ENCODE results near the gene ADAMTS4.

ADAMTS4 gene

GRCh38 chr1:161195171-161195570 is 3.7 kb downstream of the ADAMTS4 start:
- peak overlapping the region in 3 of 11 experiments; percentile 3 to 32 (median 14); a peak in 3 of 22 replicates for H3K9ac ChIP-seq
- H3K27ac ChIP-seq: peak overlapping the region in 5 of 11 experiments; percentile 6 to 30 (median 26); a peak in 4 of 22 replicates
- no peak for TF ChIP-seq Cebpa-rat (IDR thresholded peaks at IDR 0.05)
- peaks cover 59 to 100% (median 85%) of the 10 kb centered on the region in 10 experiments for H3K4me1 ChIP-seq
- no peaks in the 10 kb centered on the region for H3K36me3 ChIP-seq
- no peaks in the 10 kb centered on the region for H3K27me3 ChIP-seq
- H4K20me1 ChIP-seq: no peaks in the 10 kb centered on the region
- H3K4me2 ChIP-seq: peak overlapping the region; percentile 10 to 94 (median 45); a peak in 21 of 22 replicates
- H3K9me3 ChIP-seq (replicated peaks in 1 of 11): no peaks in the 10 kb centered on the region
- no peak overlapping the region for H3K4me3 ChIP-seq

GRCh38 chr1:161193561-161194235 is 5.2 kb downstream of the ADAMTS4 start:
- Histone ChIP-seq H3K4me2 (peak overlapping the region; percentile 48 to 94 (median 72)), H3K36me3 (no peaks in the 10 kb centered on the region), H3K27ac (peak overlapping the region in 8 of 11 experiments; percentile 11 to 46 (median 22); a peak in 12 of 22 replicates), H3K9me3 (replicated peaks in 1 of 11) (no peaks in the 10 kb centered on the region), H4K20me1 (no peaks in the 10 kb centered on the region), H3K9ac (peak overlapping the region in 9 of 11 experiments; percentile 2 to 50 (median 30); a peak in 8 of 22 replicates), H3K4me3 (no peak overlapping the region), H3K4me1 (peaks cover 53 to 96% (median 72%) of the 10 kb centered on the region in 10 experiments), H3K27me3 (no peaks in the 10 kb centered on the region)
- TF ChIP-seq Cebpa-rat (IDR thresholded peaks at IDR 0.05): no peak

- TF ChIP-seq Cebpa-rat (IDR thresholded peaks at IDR 0.05): no peak
- Histone ChIP-seq H3K4me1 (peaks cover 56 to 96% (median 69%) of the 10 kb centered on the region in 10 experiments), H3K36me3 (no peaks in the 10 kb centered on the region), H3K4me3 (no peak overlapping the region), H3K4me2 (peak overlapping the region; percentile 48 to 94 (median 72)), H3K9me3 (replicated peaks in 1 of 11) (no peaks in the 10 kb centered on the region), H4K20me1 (no peaks in the 10 kb centered on the region), H3K27me3 (no peaks in the 10 kb centered on the region), H3K9ac (peak overlapping the region in 10 of 11 experiments; percentile 2 to 50 (median 28); a peak in 10 of 22 replicates), H3K27ac (peak overlapping the region in 8 of 11 experiments; percentile 11 to 46 (median 22); a peak in 11 of 22 replicates)
Observed at GRCh38 chr1:161192476-161193465, 6.1 kb downstream of the ADAMTS4 start.

GRCh38 chr1:161191971-161192370 is 6.9 kb downstream of the ADAMTS4 start:
- TF ChIP-seq Cebpa-rat (IDR thresholded peaks at IDR 0.05): no peak
- peak overlapping the region in 1 of 11 experiments; percentile 35; a peak in 1 of 22 replicates for H3K9ac ChIP-seq

GRCh38 chr1:161190962-161191521 is 7.8 kb downstream of the ADAMTS4 start:
- Histone ChIP-seq H3K9me3 (replicated peaks in 1 of 11) (no peaks in the 10 kb centered on the region), H3K4me3 (no peak overlapping the region), H4K20me1 (no peaks in the 10 kb centered on the region), H3K27me3 (no peaks in the 10 kb centered on the region), H3K36me3 (no peaks in the 10 kb centered on the region), H3K4me1 (peaks cover 57 to 96% (median 69%) of the 10 kb centered on the region in 10 experiments), H3K9ac (peak overlapping the region in 7 of 11 experiments; percentile 13 to 37 (median 26); a peak in 8 of 22 replicates), H3K4me2 (peak overlapping the region in 5 of 11 experiments; percentile 14 to 39 (median 29); a peak in 7 of 22 replicates), H3K27ac (peak overlapping the region in 5 of 11 experiments; percentile 1 to 31 (median 6); a peak in 6 of 22 replicates)
- TF ChIP-seq Cebpa-rat (IDR thresholded peaks at IDR 0.05): no peak

More at GRCh38 chr1:161191971-161192370, 6.9 kb downstream of the ADAMTS4 start:
- Histone ChIP-seq H3K27me3 (no peaks in the 10 kb centered on the region), H3K4me2 (peak overlapping the region in 3 of 11 experiments; percentile 14 to 78 (median 18); a peak in 4 of 22 replicates), H3K4me1 (peaks cover 57 to 96% (median 69%) of the 10 kb centered on the region in 10 experiments), H4K20me1 (no peaks in the 10 kb centered on the region), H3K36me3 (no peaks in the 10 kb centered on the region), H3K9me3 (replicated peaks in 1 of 11) (no peaks in the 10 kb centered on the region), H3K27ac (peak overlapping the region in 1 of 11 experiments; percentile 6; a peak in 1 of 22 replicates), H3K4me3 (no peak overlapping the region)

GRCh38 chr1:161189036-161189435 is 9.8 kb downstream of the ADAMTS4 start:
- Histone ChIP-seq H3K4me3 (no peak overlapping the region), H3K4me1 (peaks cover 59 to 96% (median 69%) of the 10 kb centered on the region in 10 experiments), H3K27me3 (no peaks in the 10 kb centered on the region), H3K36me3 (no peaks in the 10 kb centered on the region), H3K27ac (no peak overlapping the region), H4K20me1 (no peaks in the 10 kb centered on the region), H3K4me2 (peak overlapping the region in 5 of 11 experiments; percentile 2 to 89 (median 22); a peak in 5 of 22 replicates), H3K9ac (no peak overlapping the region), H3K9me3 (replicated peaks in 1 of 11) (no peaks in the 10 kb centered on the region)
- no peak for TF ChIP-seq Cebpa-rat (IDR thresholded peaks at IDR 0.05)

- Histone ChIP-seq H3K36me3 (no peaks in the 10 kb centered on the region), H3K4me1 (peaks cover 59 to 96% (median 68%) of the 10 kb centered on the region in 10 experiments), H3K27ac (no peak overlapping the region), H4K20me1 (no peaks in the 10 kb centered on the region), H3K4me3 (no peak overlapping the region), H3K9ac (no peak overlapping the region), H3K9me3 (replicated peaks in 1 of 11) (no peaks in the 10 kb centered on the region), H3K27me3 (no peaks in the 10 kb centered on the region), H3K4me2 (peak overlapping the region in 7 of 11 experiments; percentile 9 to 95 (median 77); a peak in 10 of 22 replicates)
- no peak for TF ChIP-seq Cebpa-rat (IDR thresholded peaks at IDR 0.05)
Observed at GRCh38 chr1:161188381-161188780, 10.5 kb downstream of the ADAMTS4 start.

GRCh38 chr1:161187311-161187710 is 11.5 kb downstream of the ADAMTS4 start:
- H3K27me3 ChIP-seq: no peaks in the 10 kb centered on the region
- H3K9me3 ChIP-seq (replicated peaks in 1 of 11): no peaks in the 10 kb centered on the region
- H3K4me1 ChIP-seq: peaks cover 61 to 96% (median 70%) of the 10 kb centered on the region in 10 experiments
- H3K36me3 ChIP-seq: no peaks in the 10 kb centered on the region
- H3K27ac ChIP-seq: peak overlapping the region; percentile 14 to 99 (median 96); a peak in 19 of 22 replicates
- H3K4me2 ChIP-seq: peak overlapping the region; percentile 64 to 95 (median 83)
- no peak overlapping the region for H3K9ac ChIP-seq
- no peak overlapping the region for H3K4me3 ChIP-seq
- TF ChIP-seq Cebpa-rat (IDR thresholded peaks at IDR 0.05): no peak
- no peaks in the 10 kb centered on the region for H4K20me1 ChIP-seq

Measured in BLaER1 treated with 17β-estradiol and CSF1 and Interleukin-3, amounts not matched to agents 10 nM and 100 nM (cell line).